Measurements from ENCODE around the gene SERPINA9.

The SERPINA9 gene

GRCh38 chr14:94462219-94462551, 13.8 kb downstream of the SERPINA9 start:
- TF ChIP-seq, protein P1, sequence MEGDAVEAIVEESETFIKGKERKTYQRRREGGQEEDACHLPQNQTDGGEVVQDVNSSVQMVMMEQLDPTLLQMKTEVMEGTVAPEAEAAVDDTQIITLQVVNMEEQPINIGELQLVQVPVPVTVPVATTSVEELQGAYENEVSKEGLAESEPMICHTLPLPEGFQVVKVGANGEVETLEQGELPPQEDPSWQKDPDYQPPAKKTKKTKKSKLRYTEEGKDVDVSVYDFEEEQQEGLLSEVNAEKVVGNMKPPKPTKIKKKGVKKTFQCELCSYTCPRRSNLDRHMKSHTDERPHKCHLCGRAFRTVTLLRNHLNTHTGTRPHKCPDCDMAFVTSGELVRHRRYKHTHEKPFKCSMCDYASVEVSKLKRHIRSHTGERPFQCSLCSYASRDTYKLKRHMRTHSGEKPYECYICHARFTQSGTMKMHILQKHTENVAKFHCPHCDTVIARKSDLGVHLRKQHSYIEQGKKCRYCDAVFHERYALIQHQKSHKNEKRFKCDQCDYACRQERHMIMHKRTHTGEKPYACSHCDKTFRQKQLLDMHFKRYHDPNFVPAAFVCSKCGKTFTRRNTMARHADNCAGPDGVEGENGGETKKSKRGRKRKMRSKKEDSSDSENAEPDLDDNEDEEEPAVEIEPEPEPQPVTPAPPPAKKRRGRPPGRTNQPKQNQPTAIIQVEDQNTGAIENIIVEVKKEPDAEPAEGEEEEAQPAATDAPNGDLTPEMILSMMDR (IDR thresholded peaks at IDR 0.05): no peak
- no peak for TF ChIP-seq ZFX (IDR thresholded peaks at IDR 0.05; ENCODE audit: borderline replicate concordance)

DNA sequence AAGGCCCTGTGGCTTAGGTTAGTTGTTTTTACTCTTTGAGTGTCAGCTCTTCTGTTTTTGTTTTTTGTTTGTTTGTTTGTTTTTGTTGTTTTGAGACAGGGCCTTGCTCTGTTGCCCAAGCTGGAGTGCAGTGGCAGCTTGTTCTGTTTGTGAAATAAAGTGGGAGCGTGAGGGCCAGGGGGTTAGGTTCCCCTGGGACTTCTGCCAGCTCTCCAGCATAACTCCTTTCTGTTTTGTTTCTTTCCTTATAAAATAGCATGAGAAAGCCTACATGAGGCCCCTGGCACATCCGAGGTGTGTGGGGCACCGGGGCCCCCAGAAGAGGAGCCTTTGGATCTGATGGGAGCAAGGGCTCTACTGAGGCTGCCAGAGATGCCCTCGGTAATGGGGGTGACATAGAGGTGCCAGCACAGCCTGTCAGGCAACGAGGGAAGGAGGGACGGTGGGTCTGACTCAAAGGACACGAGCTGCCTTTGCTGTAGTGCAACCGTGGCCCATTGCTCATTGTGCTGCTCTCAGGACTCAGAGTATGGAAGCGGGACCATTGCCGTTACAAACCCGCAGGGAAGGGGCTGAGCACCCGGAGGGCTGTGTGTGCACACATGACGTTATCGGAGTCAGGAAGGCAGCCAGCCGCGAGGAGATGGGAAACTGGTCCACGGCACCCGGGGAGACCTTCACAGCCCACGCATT, 14.3 kb downstream of the SERPINA9 start:
- no peak overlapping the region for H3K27ac ChIP-seq
- no peak for TF ChIP-seq ZFX (IDR thresholded peaks at IDR 0.05; ENCODE audit: borderline replicate concordance)
- TF ChIP-seq, protein P1 (IDR thresholded peaks at IDR 0.05): no peak

More at GRCh38 chr14:94462219-94462551, 13.8 kb downstream of the SERPINA9 start:
- no peak overlapping the region for H3K27ac ChIP-seq

GRCh38 chr14:94460631-94461416, 15.2 kb downstream of the SERPINA9 start:
- no peak overlapping the region for H3K27ac ChIP-seq
- TF ChIP-seq ZFX (IDR thresholded peaks at IDR 0.05; ENCODE audit: borderline replicate concordance): no peak
- TF ChIP-seq, protein P1 (IDR thresholded peaks at IDR 0.05): no peak

DNA sequence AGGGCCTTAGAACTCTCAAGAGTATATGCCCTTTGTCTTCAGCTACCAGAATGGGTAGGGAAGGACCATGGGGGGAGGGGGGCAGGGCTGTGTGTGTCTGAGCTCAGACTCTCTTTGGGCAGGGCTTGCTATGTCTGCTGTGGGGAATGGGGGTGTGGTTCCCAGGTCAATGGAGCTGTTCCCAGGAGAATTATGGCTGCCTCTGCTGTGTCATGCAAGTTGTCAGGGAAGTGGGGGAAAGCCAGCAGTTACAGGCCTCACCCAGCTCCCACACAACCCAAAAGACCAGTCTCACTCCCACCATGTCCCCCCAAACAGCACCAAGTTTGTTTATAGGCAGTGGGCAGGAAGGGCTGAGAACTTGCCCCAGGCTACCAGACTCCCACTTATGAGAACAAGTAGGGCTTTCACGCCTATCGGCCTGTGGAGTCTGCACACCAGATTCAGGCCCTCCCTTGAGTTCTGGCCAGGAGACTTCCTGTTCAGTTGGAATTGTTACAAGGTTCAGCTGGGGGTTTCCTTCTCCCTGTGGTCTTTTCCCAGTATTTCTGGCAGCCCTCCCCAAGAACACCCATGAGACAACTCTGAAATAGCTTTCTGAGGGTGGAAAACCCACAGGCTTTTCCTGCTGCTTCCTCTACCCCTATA, 17.3 kb downstream of the SERPINA9 start:
- TF ChIP-seq, protein P1 (IDR thresholded peaks at IDR 0.05): no peak
- no peak for TF ChIP-seq ZFX (IDR thresholded peaks at IDR 0.05; ENCODE audit: borderline replicate concordance)
- H3K27ac ChIP-seq: no peak overlapping the region

DNA sequence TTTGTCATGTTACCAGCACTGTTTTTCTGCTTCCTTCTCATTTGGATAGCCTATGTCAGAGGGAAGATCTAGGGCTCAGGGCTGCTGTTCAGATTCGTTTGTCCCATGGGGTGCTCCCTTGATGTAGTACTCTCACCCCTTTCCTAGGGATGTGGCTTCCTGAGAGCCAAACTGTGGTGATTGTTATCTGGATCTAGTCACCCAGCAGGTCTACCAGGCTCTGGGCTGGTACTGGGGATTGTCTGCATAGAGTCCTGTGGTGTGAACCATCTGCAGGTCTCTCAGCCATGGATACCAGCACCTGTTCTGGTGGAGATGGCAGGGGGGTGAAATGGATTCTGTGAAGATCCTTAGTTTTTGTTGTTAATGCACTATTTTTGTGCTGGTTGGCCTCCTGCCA, 17.9 kb downstream of the SERPINA9 start:
- H3K27ac ChIP-seq: no peak overlapping the region
- TF ChIP-seq, protein P1 (IDR thresholded peaks at IDR 0.05): no peak
- no peak for TF ChIP-seq ZFX (IDR thresholded peaks at IDR 0.05; ENCODE audit: borderline replicate concordance)

- TF ChIP-seq ZFX (IDR thresholded peaks at IDR 0.05; ENCODE audit: borderline replicate concordance): no peak
- TF ChIP-seq, protein P1 (IDR thresholded peaks at IDR 0.05): no peak
- no peak overlapping the region for H3K27ac ChIP-seq
Observed at GRCh38 chr14:94455928-94456327, 20.1 kb downstream of the SERPINA9 start.

Data from 22Rv1 (cell line).